ENCODE data around the gene MSX1.

- TF ChIP-seq CTCF (IDR thresholded peaks at IDR 0.05; ENCODE audit: low read depth, low read length, missing input control) (no peak), EGR1 (IDR thresholded peaks at IDR 0.05; ENCODE audit: low read depth in 2 of 2) (no peak), TAF1 (conservative IDR thresholded peaks at IDR 0.05) (no peak), JUND (IDR thresholded peaks at IDR 0.05) (no peak), FOXA1 (IDR thresholded peaks at IDR 0.05) (no peak), SP1 (IDR thresholded peaks at IDR 0.05) (no peak), YY1 (IDR thresholded peaks at IDR 0.05) (no peak), RAD21 (IDR thresholded peaks at IDR 0.05) (no peak), GABPA (IDR thresholded peaks at IDR 0.05 in 1 of 2, conservative IDR thresholded peaks at IDR 0.05 in 1 of 2) (no peak), FOXA2 (IDR thresholded peaks at IDR 0.05) (no peak)
- TF ChIP-seq, protein P1, sequence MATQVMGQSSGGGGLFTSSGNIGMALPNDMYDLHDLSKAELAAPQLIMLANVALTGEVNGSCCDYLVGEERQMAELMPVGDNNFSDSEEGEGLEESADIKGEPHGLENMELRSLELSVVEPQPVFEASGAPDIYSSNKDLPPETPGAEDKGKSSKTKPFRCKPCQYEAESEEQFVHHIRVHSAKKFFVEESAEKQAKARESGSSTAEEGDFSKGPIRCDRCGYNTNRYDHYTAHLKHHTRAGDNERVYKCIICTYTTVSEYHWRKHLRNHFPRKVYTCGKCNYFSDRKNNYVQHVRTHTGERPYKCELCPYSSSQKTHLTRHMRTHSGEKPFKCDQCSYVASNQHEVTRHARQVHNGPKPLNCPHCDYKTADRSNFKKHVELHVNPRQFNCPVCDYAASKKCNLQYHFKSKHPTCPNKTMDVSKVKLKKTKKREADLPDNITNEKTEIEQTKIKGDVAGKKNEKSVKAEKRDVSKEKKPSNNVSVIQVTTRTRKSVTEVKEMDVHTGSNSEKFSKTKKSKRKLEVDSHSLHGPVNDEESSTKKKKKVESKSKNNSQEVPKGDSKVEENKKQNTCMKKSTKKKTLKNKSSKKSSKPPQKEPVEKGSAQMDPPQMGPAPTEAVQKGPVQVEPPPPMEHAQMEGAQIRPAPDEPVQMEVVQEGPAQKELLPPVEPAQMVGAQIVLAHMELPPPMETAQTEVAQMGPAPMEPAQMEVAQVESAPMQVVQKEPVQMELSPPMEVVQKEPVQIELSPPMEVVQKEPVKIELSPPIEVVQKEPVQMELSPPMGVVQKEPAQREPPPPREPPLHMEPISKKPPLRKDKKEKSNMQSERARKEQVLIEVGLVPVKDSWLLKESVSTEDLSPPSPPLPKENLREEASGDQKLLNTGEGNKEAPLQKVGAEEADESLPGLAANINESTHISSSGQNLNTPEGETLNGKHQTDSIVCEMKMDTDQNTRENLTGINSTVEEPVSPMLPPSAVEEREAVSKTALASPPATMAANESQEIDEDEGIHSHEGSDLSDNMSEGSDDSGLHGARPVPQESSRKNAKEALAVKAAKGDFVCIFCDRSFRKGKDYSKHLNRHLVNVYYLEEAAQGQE (IDR thresholded peaks at IDR 0.05): no peak
- TF ChIP-seq, protein P2, sequence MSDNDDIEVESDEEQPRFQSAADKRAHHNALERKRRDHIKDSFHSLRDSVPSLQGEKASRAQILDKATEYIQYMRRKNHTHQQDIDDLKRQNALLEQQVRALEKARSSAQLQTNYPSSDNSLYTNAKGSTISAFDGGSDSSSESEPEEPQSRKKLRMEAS (IDR thresholded peaks at IDR 0.05): no peak
Observed at GRCh38 chr4:4864940-4865704, 5.7 kb downstream of the MSX1 start.

Data from liver (tissue), 3 donors.